GM20000 (cell line): ENCODE data around the gene NUP153.

Experiments
- DNase-seq: peaks from one replicate; pipeline ENCODE4 v3.0.0; 2012; ENCODE audit warnings: low spot score
- TF ChIP-seq, protein P1 (sequence below): IDR thresholded peaks from 2 replicates; pipeline ENCODE4 v1.5.1; 2012; ENCODE audit warnings: mild to moderate bottlenecking, control low read depth; ENCODE audit errors: extremely low read depth, missing control alignments

Gene NUP153

DNA sequence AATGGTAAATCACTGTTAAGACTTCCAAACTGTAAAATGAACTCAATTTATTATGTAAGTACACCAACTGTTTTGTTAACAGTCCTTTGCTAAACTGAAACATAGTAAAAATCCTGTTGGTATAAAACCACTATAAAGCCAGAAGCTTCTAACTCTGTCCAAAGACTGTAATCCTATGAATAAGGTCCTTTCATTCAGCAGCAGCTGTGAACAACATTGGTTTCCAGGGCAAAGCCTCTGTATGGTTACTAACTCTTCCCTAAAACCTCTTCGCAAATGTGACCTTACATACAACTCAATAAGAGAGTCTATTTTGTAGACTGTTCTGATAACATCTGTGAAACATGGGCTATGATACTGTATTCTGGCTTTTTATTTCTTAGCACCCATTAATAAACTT lies 40.1 kb downstream of the NUP153 start:
- DNase-seq, result no peak
- TF ChIP-seq, protein P1, sequence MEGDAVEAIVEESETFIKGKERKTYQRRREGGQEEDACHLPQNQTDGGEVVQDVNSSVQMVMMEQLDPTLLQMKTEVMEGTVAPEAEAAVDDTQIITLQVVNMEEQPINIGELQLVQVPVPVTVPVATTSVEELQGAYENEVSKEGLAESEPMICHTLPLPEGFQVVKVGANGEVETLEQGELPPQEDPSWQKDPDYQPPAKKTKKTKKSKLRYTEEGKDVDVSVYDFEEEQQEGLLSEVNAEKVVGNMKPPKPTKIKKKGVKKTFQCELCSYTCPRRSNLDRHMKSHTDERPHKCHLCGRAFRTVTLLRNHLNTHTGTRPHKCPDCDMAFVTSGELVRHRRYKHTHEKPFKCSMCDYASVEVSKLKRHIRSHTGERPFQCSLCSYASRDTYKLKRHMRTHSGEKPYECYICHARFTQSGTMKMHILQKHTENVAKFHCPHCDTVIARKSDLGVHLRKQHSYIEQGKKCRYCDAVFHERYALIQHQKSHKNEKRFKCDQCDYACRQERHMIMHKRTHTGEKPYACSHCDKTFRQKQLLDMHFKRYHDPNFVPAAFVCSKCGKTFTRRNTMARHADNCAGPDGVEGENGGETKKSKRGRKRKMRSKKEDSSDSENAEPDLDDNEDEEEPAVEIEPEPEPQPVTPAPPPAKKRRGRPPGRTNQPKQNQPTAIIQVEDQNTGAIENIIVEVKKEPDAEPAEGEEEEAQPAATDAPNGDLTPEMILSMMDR, result no peak

DNA sequence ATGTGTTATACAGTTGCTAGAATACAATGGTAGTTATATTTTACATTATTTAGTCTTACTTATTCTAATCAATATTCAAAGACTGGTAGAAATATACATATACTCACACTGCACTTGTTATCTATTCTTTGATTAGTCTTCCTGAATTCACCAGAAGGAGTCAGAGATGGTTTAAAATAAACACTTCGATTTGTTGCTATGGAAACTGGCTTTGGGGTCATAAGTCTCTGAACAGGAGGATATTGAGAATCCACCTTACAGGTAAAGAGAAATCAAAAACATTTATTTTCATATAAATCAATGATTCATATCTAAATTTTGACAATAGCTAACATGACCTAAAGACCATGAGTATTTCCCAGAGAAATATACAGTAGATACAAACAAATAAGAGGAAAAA lies 41.6 kb downstream of the NUP153 start:
- DNase-seq, result no peak

DNA sequence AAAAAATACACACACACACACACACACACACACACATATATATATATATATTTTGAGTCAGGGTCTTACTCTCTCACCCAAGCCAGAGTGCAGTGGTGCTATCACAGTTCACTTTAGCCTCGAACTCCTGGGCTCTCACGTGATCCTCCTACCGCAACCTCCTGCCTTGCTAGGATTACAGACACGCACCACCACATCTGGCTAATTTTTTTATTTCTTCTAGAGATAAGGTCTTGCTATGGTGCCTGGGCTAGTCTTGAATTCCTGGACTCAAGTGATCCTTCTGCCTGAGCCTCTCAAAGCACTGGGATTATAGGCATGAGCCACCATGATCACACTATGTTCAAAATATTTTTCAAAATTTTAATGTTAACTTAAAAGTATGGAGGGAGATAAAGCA lies 43.5 kb downstream of the NUP153 start:
- TF ChIP-seq, protein P1, result no peak
- no peak for DNase-seq

More for the DNA sequence above, 41.6 kb downstream of the NUP153 start:
- TF ChIP-seq, protein P1, result no peak

DNA sequence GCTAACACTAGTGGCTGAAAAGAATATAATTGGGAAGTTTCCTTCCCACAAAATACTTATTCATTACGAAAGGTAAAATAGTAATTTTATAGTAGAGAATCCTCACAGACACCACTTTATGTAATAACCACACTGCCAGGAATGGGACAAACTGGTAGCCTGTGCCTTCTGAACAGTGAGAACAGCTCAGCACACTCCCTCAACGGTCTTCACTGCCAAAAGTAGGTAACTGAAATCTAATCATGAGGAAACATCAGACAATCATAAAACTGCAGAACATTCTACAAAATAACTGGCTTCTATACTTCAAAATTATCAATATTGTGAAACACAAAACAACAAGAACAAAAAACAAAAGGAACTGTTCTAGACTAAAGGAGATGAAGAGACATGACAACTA lies 44.1 kb downstream of the NUP153 start:
- TF ChIP-seq, protein P1, result no peak
- no peak for DNase-seq

DNA sequence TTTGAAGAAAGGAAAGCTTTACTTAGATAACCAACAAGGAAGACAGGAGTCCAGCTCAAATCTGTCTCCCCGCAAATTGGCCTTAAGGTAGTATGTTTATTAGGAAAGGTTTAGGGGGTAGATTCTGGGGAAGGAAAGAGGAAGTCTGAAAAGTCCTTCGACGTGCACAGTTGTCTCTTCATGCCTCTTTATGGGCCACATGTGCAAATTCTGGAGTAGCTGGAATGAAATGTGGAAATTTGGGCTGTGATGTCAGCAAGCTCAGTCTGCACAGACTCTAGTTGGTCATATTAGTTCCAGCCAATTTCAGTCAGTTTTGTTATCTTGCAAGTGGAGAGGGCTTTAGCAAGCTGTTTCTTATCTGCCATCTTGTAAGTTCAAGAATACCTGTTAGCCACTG lies 50.1 kb downstream of the NUP153 start:
- TF ChIP-seq, protein P1, result no peak

DNA sequence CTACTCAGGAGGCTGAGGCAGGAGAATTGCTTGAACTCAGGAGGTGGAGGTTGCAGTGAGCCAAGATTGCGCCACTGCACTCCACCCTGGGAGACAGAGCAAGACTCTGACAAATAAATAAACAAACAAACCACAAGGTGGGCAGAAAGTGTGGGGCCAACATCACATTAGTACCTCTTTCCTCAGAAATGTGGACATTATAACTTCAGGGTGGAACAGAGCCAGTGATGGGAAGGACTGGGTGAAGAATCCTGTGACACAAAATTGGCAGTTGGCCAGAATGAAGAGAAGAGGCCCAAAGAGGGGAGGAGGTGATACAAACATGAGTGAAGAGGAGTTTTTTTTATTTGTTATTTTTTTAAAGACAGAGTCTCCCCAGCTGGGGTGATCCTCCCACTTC lies 50.6 kb downstream of the NUP153 start:
- TF ChIP-seq, protein P1, result no peak
- no peak for DNase-seq

More for the DNA sequence above, 50.1 kb downstream of the NUP153 start:
- DNase-seq, result no peak

DNA sequence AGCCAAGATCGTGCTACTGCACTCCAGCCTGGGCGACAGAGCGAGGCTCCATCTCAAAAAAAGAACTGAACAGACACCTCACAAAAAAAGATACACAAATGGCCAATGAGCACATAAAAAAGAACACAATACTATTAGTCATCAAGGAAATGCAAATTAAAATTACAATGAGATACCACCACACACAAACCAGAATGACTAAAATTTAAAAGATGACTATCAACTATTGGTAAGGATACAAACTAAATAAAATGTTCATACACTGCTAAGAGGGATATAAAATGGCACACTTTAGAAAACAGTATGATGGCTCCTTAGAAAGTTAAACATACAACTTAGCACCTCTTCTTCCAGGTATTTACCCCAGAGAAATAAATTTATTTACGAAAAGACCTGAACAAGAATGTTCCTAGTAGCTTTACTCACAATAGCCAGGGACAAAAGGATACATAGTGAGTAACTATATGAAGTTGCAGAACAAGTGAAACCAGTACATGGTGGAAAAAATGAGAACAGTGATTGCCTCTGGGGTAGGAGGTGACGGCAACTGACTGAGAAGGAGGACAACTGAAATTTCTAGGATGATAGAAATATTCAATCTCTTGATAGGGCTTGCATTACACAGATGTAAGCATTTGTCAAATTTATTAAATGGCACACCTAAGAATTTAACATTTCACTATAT lies 53.4 kb downstream of the NUP153 start:
- TF ChIP-seq, protein P1, result no peak
- DNase-seq, result no peak
